K562 (cell line): ENCODE data around the gene ANO10. TPM values are rescaled to one million over a fixed set of nuclear protein-coding genes. Genes with fewer than 3 reads are reported as not detected.

Source experiments
- BHLHE40 ChIP-seq: IDR thresholded peaks from 2 replicates; pipeline ENCODE4 v1.6.1; 2011; ENCODE audit warnings: low read length, improper control_type of control experiment
- CCNT2 ChIP-seq: IDR thresholded peaks from 2 replicates; pipeline ENCODE4 v1.6.1; 2011; ENCODE audit warnings: borderline replicate concordance, low read depth, mild to moderate bottlenecking, moderate library complexity, mixed read lengths, low read length; ENCODE audit not compliant: insufficient read length; ENCODE audit errors: extremely low read depth
- CREB1 ChIP-seq, 2 experiments: sonication (generic) in 1 of 2; formaldehyde crosslinking in 1 of 2; IDR thresholded peaks; 2 replicates each; pipeline versions ENCODE4 v1.6.1 to v1.8.0; 2012 to 2022; ENCODE audit warnings: inconsistent platforms in 1 of 2, mild to moderate bottlenecking in 1 of 2, missing genetic modification reagents in 1 of 2, moderate library complexity in 1 of 2
- EZH2 ChIP-seq: IDR thresholded peaks from 2 replicates; pipeline ENCODE4 v1.6.1; 2012; ENCODE audit warnings: low read depth, mild to moderate bottlenecking, inconsistent platforms, low read length, borderline replicate concordance
- GTF2A2 ChIP-seq: IDR thresholded peaks from 2 replicates; pipeline ENCODE4 v1.6.1; 2016; ENCODE audit warnings: mild to moderate bottlenecking, missing genetic modification characterization, missing compliant biosample characterization
- KLF16 ChIP-seq: IDR thresholded peaks from 2 replicates; pipeline ENCODE4 v1.6.1; 2016; ENCODE audit warnings: antibody characterized with exemption
- MEF2A ChIP-seq: IDR thresholded peaks from 2 replicates; pipeline ENCODE4 v1.6.1; 2011; ENCODE audit warnings: low read depth, mild to moderate bottlenecking, low read length, moderate library complexity; ENCODE audit not compliant: control insufficient read depth
- MLX ChIP-seq, 2 experiments: fragments of 450-650 bp in 1 of 2; sonication (generic) in 1 of 2; formaldehyde crosslinking; conservative IDR thresholded peaks; 2 replicates each; pipeline versions ENCODE4 v1.4.0 to v1.8.1; 2020 to 2022; ENCODE audit warnings: mild to moderate bottlenecking in 1 of 2, missing genetic modification reagents in 1 of 2
- MTF1 ChIP-seq: fragments of 250-450 bp; sonication (Bioruptor Pico); IDR thresholded peaks from 2 replicates; pipeline ENCODE4 v1.9.0; 2021; ENCODE audit warnings: moderate library complexity, mild to moderate bottlenecking, inconsistent platforms, borderline replicate concordance
- MXI1 ChIP-seq: IDR thresholded peaks from 2 replicates; pipeline ENCODE4 v1.6.1; 2011; ENCODE audit warnings: low read depth, mild to moderate bottlenecking, improper control_type of control experiment, low read length
- NRF1 ChIP-seq, 2 experiments: fragments of 450-650 bp; IDR thresholded peaks in 1 of 2; conservative IDR thresholded peaks in 1 of 2; 2 replicates each; pipeline ENCODE4 v1.6.1; 2014; ENCODE audit warnings: mild to moderate bottlenecking in 2 of 2
- RFX5 ChIP-seq: IDR thresholded peaks from 2 replicates; pipeline ENCODE4 v1.6.1; 2011; ENCODE audit warnings: low read depth, mild to moderate bottlenecking, improper control_type of control experiment, low read length
- SMAD1 ChIP-seq: fragments of 150-350 bp; IDR thresholded peaks from 2 replicates; pipeline ENCODE4 v1.6.1; 2014; ENCODE audit warnings: low read length, low read depth; ENCODE audit not compliant: partially characterized antibody
- SNIP1 ChIP-seq: fragments of 450-650 bp; IDR thresholded peaks from 2 replicates; pipeline ENCODE4 v1.7.1; 2017; ENCODE audit warnings: low read depth, mild to moderate bottlenecking
- TARDBP ChIP-seq: fragments of 450-650 bp; IDR thresholded peaks from 2 replicates; pipeline ENCODE4 v1.6.1; 2016
- ZBTB12 ChIP-seq: fragments of 250-450 bp; sonication (Bioruptor Pico); IDR thresholded peaks from 2 replicates; pipeline ENCODE4 v1.4.0; 2020
- ZFP1 ChIP-seq: fragments of 450-650 bp; formaldehyde crosslinking; IDR thresholded peaks from 2 replicates; pipeline ENCODE4 v1.4.0; 2020; ENCODE audit warnings: mild to moderate bottlenecking, mixed read lengths
- ZFP91 ChIP-seq: sonication (generic); formaldehyde crosslinking; IDR thresholded peaks from 2 replicates; pipeline ENCODE4 v1.8.0; 2022; ENCODE audit warnings: mild to moderate bottlenecking, missing genetic modification reagents
- ZNF121 ChIP-seq: sonication (generic); formaldehyde crosslinking; conservative IDR thresholded peaks from 2 replicates; pipeline ENCODE4 v1.8.0; 2022; ENCODE audit warnings: missing genetic modification reagents
- ZNF384 ChIP-seq: IDR thresholded peaks from 2 replicates; pipeline ENCODE4 v1.6.1; 2012; ENCODE audit warnings: low read depth, low read length, improper control_type of control experiment
- ZNF551 ChIP-seq: fragments of 250-450 bp; sonication (Bioruptor Pico); IDR thresholded peaks from 2 replicates; pipeline ENCODE4 v1.5.0; 2021; ENCODE audit warnings: mild to moderate bottlenecking, moderate library complexity
- ZNF76 ChIP-seq: fragments of 250-450 bp; sonication (Bioruptor Pico); IDR thresholded peaks from 2 replicates; pipeline ENCODE4 v1.4.0; 2020; ENCODE audit warnings: mild to moderate bottlenecking, moderate library complexity, borderline replicate concordance
- polyA plus RNA-seq, 8 experiments: library from polyadenylated mRNA; depleted of rRNA in 4 of 8; stranded (reverse) in 5 of 8; unstranded in 3 of 8; fragments of >200 nt; fragmentation: Nextera tagmentation in 2 of 8; fragmentation: Illumina TruSeq in 1 of 8; extraction: Ambion mirVana in 2 of 8; extraction: Trizol in 1 of 8; gene quantifications; 2 replicates each; pipeline versions ENCODE4 v1.2.1 to v1.2.3, GENCODE V29; 2011 to 2014; ENCODE audit warnings: inconsistent platforms in 1 of 8, missing spikeins in 1 of 8
- total RNA-seq, 7 experiments: library from RNA; depleted of rRNA in 6 of 7; stranded (reverse); fragments of >200 nt in 6 of 7; fragmentation: Illumina TruSeq in 2 of 7; extraction: Trizol in 2 of 7; gene quantifications; 2 replicates each; pipeline versions ENCODE4 v1.2.1 to v1.2.3, GENCODE V29; 2011 to 2021; ENCODE audit warnings: low replicate concordance in 1 of 7
- TF ChIP-seq, protein P1 (sequence below): fragments of 250-450 bp; sonication (Bioruptor Pico); IDR thresholded peaks from 2 replicates; pipeline ENCODE4 v1.5.0; 2021

The ANO10 gene
- total and polyA plus RNA-seq, 9 of the 15 experiments (the other 6 are each of a cell fraction or from before 2014, with no cell fraction given) = 6.4 to 46.0 (median 32.3) TPM

GRCh38 chr3:43670635-43671522 is 49.1 kb upstream of the ANO10 start (continued):
- TF ChIP-seq GTF2A2 (tag) = no peak
- TF ChIP-seq CREB1 (IDR thresholded peaks at IDR 0.05) = peak; percentile 36; the same call in 1 of the 2 replicates
- no peak for TF ChIP-seq CREB1 (CRISPR knock-in tag; IDR thresholded peaks at IDR 0.05)
- TF ChIP-seq ZNF121 (CRISPR knock-in tag) = no peak
- TF ChIP-seq ZNF551 (CRISPR knock-in tag) = no peak
- no peak for TF ChIP-seq SMAD1
- TF ChIP-seq ZBTB12 = no peak
- TF ChIP-seq SNIP1 = no peak
- TF ChIP-seq TARDBP = no peak
- TF ChIP-seq ZNF76 (CRISPR knock-in tag) = 0 out of 2 replicates have a peak, but pooled peaks have one; percentile 66
- TF ChIP-seq EZH2 = no peak
- TF ChIP-seq MLX (CRISPR knock-in tag; conservative IDR thresholded peaks at IDR 0.05) = no peak
- TF ChIP-seq, protein P1, sequence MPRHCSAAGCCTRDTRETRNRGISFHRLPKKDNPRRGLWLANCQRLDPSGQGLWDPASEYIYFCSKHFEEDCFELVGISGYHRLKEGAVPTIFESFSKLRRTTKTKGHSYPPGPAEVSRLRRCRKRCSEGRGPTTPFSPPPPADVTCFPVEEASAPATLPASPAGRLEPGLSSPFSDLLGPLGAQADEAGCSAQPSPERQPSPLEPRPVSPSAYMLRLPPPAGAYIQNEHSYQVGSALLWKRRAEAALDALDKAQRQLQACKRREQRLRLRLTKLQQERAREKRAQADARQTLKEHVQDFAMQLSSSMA (CRISPR knock-in tag) = no peak
- TF ChIP-seq RFX5 = 0 out of 2 replicates have a peak, but pooled peaks have one; percentile 7
- no peak for TF ChIP-seq ZFP1 (CRISPR knock-in tag)
- TF ChIP-seq BHLHE40 = peak; percentile 68
- peak; percentile 34 to 52; a peak in 3 of 4 replicates for TF ChIP-seq NRF1 (conservative IDR thresholded peaks at IDR 0.05 in 1 of 2, IDR thresholded peaks at IDR 0.05 in 1 of 2)
- peak; percentile 85 for TF ChIP-seq KLF16
- no peak for TF ChIP-seq ZNF384
- TF ChIP-seq MEF2A = 0 out of 2 replicates have a peak, but pooled peaks have one; percentile 35
- peak; percentile 83 for TF ChIP-seq CCNT2
- TF ChIP-seq MTF1 = no peak
- TF ChIP-seq ZFP91 (CRISPR knock-in tag) = no peak
- no peak for TF ChIP-seq MXI1
